HG02763 (cell line): ENCODE results near the gene ZNF697.
"Not testable (repeated sequence)": the region's sequence is repeated elsewhere in the genome, so short reads cannot be mapped to it uniquely, and the experiment has no call there.

Experiments
- ATAC-seq: cut with Tn5 transposase; IDR thresholded peaks from one replicate; pipeline ENCODE4 v1.9.1; 2021; ENCODE audit warnings: mild to moderate bottlenecking, moderate library complexity; ENCODE audit not compliant: unreplicated experiment

Gene ZNF697

DNA sequence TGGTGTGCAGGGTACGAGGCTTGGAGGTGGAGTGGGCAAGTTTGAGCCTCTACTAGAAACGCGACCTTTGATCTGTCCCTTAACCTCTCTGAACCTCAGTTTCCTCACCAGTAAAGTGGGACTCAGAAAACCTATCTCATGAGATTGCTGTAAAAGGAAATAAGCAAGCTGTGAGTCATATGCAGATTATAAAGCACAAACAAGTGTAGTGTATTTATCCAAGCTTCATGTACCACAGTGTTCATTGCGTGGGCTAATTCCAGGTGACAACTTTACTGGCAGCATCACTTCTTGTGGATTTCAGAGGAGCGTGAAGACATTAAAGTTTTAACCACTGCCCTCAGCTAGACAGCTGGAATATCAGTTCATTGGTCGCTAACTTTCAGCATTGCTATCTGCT, 44.4 kb downstream of the ZNF697 start:
- no peak for ATAC-seq

DNA sequence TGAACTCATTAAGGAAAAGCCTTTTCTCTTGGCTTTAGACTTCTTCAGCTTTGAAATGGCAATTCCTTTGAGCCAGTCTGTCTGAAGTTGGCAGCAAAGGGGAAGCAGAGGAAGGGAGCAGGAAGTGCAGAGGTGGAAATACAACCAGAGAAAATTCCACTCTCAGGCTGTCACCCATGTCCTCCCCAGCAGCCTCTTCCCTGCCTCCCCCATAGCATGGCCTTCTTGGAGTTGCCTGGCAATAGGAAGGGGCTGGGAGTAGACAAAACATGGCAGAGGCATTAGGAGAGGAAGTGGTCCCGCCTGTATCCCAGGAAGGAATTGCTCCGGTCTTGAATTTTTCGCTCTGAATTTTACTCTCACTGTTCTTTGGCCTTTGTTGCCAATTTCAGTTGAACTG, 44.8 kb downstream of the ZNF697 start:
- not testable (repeated sequence) for ATAC-seq

DNA sequence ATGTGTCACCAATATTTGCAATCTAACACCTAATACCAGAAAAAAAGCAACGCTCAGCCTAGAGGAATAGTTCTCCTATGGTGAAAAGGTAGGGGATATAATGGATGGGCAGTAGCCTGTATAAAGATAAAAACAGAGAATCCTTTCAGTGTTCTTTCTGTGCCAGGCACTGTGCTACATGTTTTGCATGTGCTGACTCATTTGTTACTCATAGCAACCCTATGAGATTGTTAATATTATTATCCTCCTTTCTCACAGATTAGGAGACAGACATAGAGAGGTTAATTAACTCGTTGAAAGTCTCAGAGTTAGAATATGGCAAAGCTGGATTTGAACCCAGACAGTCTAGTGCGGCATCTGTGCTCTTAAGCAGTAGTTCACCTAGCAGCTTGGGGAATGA, 45.3 kb downstream of the ZNF697 start:
- not testable (repeated sequence) for ATAC-seq

DNA sequence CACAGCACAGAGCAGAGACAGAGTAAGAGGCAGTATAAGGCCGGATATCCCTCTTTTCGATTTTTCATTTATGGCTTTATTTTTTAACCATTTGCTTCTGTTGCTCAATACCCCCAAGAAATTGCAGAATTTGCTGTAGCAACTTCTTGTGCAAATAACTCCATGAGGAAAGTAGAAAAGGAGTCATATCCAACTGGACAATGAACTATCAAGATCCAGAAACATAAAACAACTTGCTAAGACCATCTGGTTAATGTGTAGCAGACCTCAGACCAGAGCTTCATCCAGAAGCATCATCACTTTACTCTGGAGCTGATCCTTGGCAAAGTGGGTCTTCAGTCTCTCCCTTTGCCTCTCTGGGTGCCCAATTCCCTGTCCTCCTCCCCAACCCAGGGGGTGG, 45.9 kb downstream of the ZNF697 start:
- no peak for ATAC-seq

DNA sequence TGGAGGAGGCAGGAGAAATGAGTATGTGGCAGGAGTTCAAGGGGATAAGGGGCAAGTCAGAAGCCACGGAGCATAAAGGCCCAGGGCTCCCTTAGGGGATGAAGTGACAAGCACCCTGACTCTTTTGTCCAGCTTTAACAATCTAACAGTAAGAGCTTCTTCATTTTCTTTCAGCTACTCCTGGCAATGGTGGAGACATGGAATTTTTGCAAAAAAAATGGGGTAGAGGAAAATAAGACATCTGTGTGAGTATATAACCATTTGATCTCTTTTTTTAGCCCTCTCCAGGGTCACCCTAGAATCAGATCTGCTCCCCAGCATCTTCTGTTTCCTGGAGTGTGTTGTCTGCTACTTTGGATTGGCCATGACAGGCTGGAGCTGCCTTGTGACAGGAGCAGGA, 47.1 kb downstream of the ZNF697 start:
- no peak for ATAC-seq

DNA sequence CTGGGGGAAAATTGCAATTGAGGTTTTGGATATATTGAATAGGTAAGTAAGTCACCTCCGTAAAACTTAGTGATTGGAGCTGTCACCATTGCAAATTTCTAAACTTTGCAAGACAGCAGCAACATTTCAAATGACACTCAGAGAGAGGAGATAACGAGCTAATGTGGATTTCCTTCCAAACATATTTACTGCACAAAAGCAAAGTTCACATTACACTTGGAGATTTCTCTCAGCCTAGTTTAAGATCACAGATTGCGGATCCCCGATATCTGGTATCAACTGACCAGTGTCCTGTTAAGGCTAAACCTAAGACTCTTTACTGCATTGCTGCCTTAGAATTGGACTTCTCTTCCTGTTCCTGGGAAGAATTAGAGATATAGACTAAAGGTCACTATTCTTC, 47.5 kb downstream of the ZNF697 start:
- no peak for ATAC-seq

DNA sequence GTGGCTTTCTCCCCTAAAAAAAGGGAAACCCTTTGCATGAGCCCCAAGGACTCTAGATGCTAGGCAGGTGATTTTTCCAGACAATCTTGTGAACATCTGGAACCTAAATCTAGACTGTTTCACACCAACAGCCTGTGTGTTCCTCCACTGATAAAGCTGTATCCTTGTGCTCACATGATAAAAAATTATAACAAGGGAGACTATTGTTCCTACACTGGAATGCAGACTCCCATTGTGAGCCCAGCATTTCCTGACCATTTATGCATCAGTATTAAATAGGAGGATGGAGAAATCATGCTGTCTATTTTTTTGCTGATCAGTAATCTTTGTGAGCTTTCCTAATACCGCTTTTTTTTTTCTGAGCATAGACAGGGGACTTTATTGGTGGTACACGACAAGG, 52.5 kb downstream of the ZNF697 start:
- no peak for ATAC-seq

DNA sequence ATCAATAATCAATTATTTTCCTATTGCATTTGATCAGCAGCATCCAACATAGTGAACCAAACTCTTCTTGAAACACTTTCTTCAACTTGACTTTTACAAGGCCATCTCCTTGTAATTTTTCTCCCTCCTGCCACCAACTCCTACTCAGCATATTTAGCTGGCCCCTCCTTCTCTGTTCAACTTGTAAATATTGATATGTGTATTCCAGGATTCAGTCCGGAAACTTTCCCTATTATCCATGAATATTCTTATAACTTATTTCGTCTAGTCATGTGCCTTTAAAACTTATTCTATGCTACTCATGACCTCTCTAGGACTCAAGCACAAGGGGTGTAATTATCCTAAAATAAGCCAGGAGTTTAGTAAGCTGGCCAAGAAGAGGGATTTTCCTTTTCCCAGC, 52.9 kb downstream of the ZNF697 start:
- no peak for ATAC-seq

DNA sequence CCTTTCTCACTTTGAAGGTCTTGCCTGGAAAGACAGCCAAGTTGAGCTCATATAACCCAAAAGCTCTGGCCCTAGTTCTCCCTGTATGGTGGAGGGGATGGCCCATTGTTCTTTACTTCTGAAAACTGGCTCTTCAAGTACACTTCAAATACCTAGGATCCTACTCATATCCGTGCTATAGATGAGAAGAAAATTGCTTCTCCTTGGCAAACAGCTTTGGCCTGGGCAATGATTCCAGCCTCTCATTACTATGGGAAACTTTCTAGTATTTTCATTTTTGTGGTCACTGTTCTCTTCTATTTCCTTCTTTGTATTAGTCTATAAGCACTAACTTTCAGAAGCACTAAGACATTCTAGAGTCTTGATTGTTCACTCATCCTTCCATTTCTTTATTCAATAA, 53.7 kb downstream of the ZNF697 start:
- ATAC-seq: no peak

DNA sequence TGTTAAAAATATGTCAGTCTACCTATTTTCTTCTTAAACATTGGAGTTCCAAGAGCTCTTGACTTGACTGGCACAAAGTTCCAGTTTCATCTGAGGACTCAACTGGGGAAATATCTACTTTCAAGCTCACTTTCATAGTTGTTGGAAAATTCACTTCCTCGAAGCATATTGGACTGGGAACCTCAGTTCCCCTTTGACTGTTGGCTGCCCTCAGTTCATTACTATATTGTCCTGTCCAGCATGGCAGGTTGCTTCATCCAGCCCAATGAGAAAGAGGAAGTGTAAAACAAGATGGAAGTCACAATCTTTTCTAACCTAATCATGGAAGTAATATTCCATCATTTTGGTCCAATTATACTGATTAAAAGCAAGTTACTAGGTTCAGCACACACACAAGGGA, 54.3 kb downstream of the ZNF697 start:
- no peak for ATAC-seq

DNA sequence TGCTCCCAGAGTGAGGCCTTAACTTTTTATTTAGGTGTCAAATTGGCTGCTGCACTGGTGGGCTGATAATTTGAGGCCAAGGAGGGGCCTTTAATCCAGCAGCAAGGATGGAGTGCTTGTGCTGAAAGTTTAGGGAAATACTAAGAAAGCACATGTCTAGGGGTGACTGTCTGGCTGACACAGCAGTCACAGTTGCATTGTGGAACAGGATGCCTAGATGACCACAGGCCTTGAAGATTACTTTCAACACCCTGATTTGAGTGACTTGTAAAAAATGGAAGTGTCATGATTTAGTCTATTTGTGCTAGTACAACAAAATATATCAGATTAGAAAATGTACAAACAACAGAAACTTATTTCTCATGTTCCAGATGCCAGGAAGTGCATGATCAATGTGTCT, 57.7 kb downstream of the ZNF697 start:
- no peak for ATAC-seq

DNA sequence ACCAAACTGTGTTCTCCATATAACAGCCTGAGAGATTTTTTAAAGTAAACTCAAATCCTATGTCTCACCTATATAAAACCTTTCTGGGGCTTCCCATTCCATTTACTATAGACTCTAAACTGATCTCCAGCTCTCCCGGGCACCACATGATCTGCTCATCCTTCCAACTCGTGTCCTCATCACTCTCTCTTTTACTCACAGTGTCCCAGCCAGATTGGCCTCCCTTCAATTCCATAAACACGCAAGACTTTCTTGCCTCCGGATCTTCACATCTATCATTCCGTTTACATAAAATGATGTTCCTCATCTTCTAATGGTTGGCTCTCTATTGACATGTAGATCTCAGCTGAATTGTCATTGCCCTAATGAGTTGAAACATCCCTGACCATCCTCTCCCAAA, 59.4 kb downstream of the ZNF697 start:
- ATAC-seq: no peak

DNA sequence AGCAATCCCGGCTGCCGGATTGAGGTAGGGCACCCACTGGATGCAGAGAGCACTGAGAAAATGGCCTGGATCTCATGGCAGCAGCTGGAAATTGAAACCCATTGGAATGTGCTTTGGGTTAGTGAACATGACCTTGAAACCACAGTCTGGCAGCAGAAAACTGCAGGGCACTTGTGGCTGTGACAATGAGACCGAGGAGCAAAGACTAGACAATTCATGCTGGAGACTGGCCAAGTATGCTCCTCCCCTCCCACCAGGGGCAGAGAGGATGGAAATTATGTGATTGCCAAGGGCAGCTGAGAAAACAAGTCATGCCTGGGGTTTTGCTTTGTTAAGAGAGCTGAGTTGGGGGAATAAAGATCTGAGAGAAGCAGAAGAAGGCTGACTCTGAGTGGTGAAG, 60.7 kb downstream of the ZNF697 start:
- ATAC-seq: no peak

DNA sequence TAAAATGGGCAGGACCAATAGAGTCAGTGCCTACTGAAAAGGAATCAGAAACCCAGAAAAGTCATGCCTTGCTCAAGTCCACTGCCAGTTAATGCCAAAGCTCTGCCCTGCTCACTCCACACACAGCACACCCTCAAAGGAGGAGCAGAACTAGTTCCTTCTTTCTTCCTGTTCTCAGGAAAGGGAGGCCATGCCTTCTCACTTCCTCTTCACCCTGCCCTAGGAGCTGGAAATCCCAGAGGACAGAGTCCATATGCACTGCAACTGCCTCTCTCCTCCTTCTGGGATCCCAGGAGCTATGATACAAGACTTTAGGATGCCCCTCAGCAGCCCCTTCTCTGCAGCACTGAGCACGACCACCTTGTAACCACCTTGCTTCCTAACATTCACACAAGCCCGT, 62.3 kb downstream of the ZNF697 start:
- not testable (repeated sequence) for ATAC-seq

DNA sequence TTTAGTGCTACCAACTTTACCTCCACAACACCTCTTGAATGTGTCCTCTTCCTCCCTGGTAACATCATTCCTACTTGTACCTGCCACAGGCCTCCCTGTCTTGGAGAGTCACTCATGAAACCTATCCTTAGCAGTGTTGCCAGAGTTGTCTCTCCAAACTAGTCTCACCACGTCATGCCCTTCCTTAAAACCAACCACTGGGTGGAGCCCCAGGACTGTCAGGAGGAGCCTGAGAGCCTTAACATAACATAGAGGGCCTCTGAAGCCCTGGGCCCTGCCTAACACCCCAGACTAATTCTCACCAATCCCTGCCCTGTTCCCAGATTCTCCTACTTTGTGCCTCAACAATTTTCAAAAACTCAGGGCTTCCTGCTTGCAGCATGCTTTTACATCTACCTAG, 65.3 kb downstream of the ZNF697 start:
- ATAC-seq: no peak

DNA sequence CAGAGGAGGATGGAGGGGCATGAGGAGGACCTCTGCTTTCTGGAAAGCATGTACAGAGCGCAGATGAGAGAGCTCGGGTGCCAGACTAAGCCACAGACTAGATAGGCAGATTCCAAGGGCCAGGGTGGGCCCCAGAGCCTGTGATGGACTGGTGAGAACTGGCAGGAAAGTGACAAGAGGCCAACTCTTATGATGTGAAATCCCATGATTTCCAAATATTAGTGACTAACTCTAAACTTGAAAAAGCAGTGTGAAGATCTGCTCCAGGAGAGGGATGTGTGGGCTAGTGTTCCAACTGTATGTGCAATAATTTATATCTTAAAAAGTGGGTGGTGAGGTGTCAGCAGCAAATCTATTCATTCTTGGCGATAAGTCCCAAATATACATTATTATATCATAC, 67.0 kb downstream of the ZNF697 start:
- not testable (repeated sequence) for ATAC-seq

DNA sequence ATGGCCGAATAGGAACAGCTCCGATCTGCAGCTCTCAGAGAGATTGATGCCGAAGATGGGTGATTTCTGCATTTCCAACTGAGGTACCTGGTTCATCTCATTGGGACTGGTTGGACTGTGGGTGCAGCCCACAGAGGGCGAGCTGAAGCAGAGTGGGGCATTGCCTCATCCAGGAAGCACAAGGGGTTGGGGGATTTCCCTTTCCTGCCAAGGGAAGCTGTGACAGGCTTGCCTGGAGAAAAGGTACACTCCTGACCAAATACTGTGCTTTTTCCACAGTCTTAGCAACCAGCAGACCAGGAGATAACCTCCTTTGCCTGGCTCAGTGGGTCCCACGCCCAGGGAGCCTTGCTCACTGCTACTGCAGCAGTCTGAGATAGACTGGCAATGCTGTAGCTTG, 74.2 kb downstream of the ZNF697 start:
- no peak for ATAC-seq

DNA sequence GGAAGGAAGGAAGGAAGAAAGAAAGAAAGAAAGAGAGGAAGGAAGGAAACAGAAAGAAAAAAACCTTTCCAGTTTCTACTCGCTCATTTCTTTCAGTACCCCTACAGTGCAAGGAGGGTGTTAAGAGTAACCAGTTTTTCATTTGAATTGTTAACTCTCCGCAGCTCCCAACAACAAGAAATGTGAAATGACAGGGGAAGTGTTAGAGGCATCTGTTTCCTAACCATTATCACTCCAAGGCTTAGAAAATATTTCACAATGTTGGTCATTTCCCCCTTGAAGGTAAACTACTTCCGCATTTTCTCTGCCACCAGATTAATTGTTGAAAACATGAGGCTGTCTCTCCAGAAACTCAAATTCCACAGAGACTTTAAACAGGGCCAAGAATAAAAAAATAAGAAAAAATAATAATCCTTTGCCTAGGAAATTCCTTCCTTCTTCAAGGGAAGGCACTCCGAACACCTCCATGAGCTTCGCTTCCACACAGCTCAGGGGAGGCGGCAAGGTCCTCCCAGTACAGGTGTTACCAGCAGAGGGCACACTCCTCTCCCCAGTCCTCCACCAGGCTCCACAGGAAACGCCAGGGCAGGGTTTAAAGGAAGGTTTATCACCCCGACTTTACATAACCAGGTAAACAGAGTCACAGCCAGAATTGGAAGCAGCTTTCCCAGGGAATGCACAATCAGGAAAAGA, 78.0 kb downstream of the ZNF697 start:
- not testable (repeated sequence) for ATAC-seq
